Measurements from ENCODE around the gene SLC25A12.

DNA sequence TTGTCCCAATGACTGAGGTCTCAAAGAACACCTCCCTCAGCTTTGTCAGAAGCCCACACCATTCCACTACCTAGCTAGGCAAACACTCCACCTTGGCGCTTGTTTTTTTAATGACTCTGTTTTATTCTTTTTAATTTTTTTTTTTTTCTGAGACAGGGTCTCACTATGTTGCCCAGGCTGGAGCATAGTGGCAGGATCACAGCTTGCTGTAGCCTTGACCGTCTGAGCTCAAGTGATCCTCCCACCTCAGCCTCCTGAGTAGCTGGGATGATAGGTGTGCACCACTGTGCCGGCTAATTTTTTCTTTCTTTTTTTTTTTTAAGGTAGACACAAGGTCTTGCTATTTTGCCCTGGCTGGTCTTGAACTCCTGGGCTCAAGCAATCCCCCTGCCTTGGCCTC lies 101.9 kb downstream of the SLC25A12 start:
- no peak for TF ChIP-seq POLR2A (IDR thresholded peaks at IDR 0.05)
- TF ChIP-seq, protein P1, sequence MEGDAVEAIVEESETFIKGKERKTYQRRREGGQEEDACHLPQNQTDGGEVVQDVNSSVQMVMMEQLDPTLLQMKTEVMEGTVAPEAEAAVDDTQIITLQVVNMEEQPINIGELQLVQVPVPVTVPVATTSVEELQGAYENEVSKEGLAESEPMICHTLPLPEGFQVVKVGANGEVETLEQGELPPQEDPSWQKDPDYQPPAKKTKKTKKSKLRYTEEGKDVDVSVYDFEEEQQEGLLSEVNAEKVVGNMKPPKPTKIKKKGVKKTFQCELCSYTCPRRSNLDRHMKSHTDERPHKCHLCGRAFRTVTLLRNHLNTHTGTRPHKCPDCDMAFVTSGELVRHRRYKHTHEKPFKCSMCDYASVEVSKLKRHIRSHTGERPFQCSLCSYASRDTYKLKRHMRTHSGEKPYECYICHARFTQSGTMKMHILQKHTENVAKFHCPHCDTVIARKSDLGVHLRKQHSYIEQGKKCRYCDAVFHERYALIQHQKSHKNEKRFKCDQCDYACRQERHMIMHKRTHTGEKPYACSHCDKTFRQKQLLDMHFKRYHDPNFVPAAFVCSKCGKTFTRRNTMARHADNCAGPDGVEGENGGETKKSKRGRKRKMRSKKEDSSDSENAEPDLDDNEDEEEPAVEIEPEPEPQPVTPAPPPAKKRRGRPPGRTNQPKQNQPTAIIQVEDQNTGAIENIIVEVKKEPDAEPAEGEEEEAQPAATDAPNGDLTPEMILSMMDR (IDR thresholded peaks at IDR 0.05): no peak
